IgD-negative memory B cell (primary cell): Measurements from ENCODE around the gene LAG3. TPM values are rescaled to one million over a fixed set of nuclear protein-coding genes. Genes with fewer than 3 reads are reported as not detected.

ENCODE experiments used
- H3K27ac Mint-ChIP-seq, 3 donors: one replicate each; pipeline ENCODE4 v1.8.0; 2020 to 2022; ENCODE audit warnings: mild to moderate bottlenecking in 3 of 3, mixed read lengths in 3 of 3, moderate library complexity in 1 of 3
- H3K27me3 Mint-ChIP-seq: one replicate; pipeline ENCODE4 v1.8.0; 2021; ENCODE audit warnings: mixed read lengths
- H3K36me3 Mint-ChIP-seq: one replicate; pipeline ENCODE4 v1.8.0; 2020; ENCODE audit warnings: mild to moderate bottlenecking, mixed read lengths
- H3K4me1 Mint-ChIP-seq, 3 donors: one replicate each; pipeline ENCODE4 v1.8.0; 2020 to 2022; ENCODE audit warnings: mixed read lengths in 3 of 3, mild to moderate bottlenecking in 1 of 3
- H3K4me3 Mint-ChIP-seq, 4 donors: one replicate each; pipeline ENCODE4 v1.8.0; 2020 to 2022; ENCODE audit warnings: mild to moderate bottlenecking in 4 of 4, mixed read lengths in 4 of 4, moderate library complexity in 3 of 4
- H3K9me3 Mint-ChIP-seq, 3 donors: one replicate each; pipeline ENCODE4 v1.8.0; 2020 to 2021; ENCODE audit warnings: mixed read lengths in 3 of 3, mild to moderate bottlenecking in 1 of 3
- polyA plus RNA-seq: library from polyadenylated mRNA; unstranded; fragments of 300-500 nt; fragmentation: Illumina TruSeq; gene quantifications from one replicate; pipeline ENCODE4 v1.2.3, GENCODE V29; 2021

LAG3 gene
- polyA plus RNA-seq, 1 donor from 2014 or later, result 0.88 TPM

DNA sequence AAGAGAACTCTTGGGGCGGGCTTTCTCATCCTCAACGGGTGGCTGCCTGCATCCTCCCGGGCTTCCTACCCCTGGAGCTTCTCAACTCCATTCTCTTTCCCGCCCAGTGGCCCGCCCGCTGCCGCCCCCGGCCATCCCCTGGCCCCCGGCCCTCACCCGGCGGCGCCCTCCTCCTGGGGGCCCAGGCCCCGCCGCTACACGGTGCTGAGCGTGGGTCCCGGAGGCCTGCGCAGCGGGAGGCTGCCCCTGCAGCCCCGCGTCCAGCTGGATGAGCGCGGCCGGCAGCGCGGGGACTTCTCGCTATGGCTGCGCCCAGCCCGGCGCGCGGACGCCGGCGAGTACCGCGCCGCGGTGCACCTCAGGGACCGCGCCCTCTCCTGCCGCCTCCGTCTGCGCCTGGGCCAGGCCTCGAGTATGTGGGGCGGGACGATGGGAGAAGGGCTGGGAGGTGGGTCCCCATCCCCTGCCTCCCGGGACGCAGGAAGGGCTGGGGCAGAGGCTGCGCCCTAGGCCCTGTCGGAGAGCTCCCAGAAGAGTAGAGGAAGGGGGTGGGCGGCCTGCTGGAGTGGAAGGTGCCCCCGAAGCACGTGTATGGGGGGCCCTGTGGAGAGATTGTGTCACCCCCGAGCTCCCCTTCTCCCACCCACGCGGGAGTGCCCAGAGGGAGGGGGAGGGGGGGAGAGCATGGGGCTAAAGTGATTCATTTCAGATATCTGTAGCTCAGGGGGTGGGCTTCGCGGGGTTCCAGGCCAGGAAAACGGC is 1.5 kb downstream of the LAG3 start:
- no peak overlapping the region for H3K27ac Mint-ChIP-seq
- no peaks in the 10 kb centered on the region for H3K9me3 Mint-ChIP-seq
- H3K36me3 Mint-ChIP-seq, result peaks cover 2% of the 10 kb centered on the region
- peaks cover 4 to 10% (median 9%) of the 10 kb centered on the region in 3 donors for H3K4me1 Mint-ChIP-seq
- peaks cover 50% of the 10 kb centered on the region for H3K27me3 Mint-ChIP-seq
- peak overlapping the region in 2 of 4 donors; percentile 32 to 58 for H3K4me3 Mint-ChIP-seq

DNA sequence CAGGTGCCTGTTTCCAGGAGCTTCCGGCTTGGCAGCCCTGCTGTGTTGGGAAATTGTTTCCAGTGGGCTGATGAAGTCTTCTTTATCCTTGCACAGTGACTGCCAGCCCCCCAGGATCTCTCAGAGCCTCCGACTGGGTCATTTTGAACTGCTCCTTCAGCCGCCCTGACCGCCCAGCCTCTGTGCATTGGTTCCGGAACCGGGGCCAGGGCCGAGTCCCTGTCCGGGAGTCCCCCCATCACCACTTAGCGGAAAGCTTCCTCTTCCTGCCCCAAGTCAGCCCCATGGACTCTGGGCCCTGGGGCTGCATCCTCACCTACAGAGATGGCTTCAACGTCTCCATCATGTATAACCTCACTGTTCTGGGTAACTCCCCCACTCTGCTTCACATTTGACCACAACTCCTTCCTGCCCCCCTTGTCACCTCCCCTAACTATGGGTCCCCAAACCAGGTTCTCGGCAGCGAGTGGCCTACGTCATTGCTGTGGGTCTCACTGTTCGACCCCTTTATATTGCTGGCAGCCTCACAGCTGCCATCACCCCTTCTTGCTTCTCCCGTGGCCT is 2.3 kb downstream of the LAG3 start:
- H3K4me1 Mint-ChIP-seq, result peaks cover 4 to 11% (median 11%) of the 10 kb centered on the region in 3 donors
- peak overlapping the region in 2 of 4 donors; percentile 18 to 58 for H3K4me3 Mint-ChIP-seq
- no peaks in the 10 kb centered on the region for H3K9me3 Mint-ChIP-seq
- peaks cover 48% of the 10 kb centered on the region for H3K27me3 Mint-ChIP-seq
- peak overlapping the region in 1 of 3 donors; percentile 83 for H3K27ac Mint-ChIP-seq
- peaks cover 2% of the 10 kb centered on the region for H3K36me3 Mint-ChIP-seq

DNA sequence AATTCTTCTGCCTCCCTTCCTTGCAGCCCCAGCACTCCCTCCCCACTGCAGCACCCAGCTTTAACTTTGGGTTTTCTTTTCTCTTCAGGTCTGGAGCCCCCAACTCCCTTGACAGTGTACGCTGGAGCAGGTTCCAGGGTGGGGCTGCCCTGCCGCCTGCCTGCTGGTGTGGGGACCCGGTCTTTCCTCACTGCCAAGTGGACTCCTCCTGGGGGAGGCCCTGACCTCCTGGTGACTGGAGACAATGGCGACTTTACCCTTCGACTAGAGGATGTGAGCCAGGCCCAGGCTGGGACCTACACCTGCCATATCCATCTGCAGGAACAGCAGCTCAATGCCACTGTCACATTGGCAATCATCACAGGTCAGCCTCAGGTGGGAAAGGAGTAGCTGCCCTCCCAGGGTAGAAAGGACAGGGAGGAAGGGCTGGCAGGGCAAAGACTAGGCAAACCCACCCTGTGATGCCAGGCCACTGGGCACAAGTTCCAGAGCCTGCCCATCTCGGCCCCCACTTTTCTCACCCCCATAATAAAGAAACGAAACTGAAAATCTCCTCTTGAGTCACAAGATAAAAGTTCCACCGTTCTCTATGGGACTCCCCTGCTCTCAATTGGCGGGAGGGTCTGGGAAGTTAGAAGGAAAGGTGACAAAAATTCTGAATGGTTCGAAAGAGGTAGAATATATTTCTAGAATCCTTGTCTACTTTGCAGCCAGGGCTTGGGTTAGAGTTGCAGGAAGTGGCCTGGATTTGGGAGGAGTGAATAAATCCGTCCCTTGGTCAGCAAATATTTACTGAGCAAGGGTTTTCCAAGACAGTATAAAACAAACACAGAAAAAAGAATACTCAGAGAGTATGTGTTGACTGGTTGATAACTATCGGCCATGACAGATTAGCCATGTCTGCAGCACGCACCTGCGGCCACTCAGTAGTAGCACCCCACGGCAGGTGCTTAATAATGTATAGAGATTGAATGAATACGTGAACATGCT is 3.2 kb downstream of the LAG3 start:
- H3K9me3 Mint-ChIP-seq, result no peaks in the 10 kb centered on the region
- H3K36me3 Mint-ChIP-seq, result peaks cover 2% of the 10 kb centered on the region
- peaks cover 4 to 11% (median 11%) of the 10 kb centered on the region in 3 donors for H3K4me1 Mint-ChIP-seq
- H3K27me3 Mint-ChIP-seq, result peaks cover 47% of the 10 kb centered on the region
- H3K4me3 Mint-ChIP-seq, result peak overlapping the region in 3 of 4 donors; percentile 24 to 79 (median 48)
- peak overlapping the region in 1 of 3 donors; percentile 83 for H3K27ac Mint-ChIP-seq

DNA sequence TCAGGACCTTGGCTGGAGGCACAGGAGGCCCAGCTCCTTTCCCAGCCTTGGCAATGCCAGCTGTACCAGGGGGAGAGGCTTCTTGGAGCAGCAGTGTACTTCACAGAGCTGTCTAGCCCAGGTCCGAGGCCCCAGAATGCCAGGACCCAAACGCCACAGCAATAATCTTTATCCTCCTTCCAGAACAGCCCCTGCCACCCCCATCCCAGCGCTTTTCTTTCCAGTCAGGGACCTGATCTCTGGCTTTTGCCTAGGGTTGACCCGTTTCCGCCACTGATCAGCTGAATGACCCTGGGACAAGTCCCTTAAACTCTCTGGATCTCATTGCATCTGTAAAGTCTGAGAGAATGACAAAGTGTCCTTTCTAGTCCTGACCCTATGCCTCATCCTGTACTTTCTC is 5.1 kb downstream of the LAG3 start:
- H3K4me1 Mint-ChIP-seq, result peaks cover 4 to 11% (median 8%) of the 10 kb centered on the region in 3 donors
- H3K27me3 Mint-ChIP-seq, result peaks cover 39% of the 10 kb centered on the region
- H3K36me3 Mint-ChIP-seq, result peaks cover 2% of the 10 kb centered on the region
- H3K9me3 Mint-ChIP-seq, result no peaks in the 10 kb centered on the region
- peak overlapping the region in 1 of 3 donors; percentile 71 for H3K27ac Mint-ChIP-seq
- H3K4me3 Mint-ChIP-seq, result no peak overlapping the region

DNA sequence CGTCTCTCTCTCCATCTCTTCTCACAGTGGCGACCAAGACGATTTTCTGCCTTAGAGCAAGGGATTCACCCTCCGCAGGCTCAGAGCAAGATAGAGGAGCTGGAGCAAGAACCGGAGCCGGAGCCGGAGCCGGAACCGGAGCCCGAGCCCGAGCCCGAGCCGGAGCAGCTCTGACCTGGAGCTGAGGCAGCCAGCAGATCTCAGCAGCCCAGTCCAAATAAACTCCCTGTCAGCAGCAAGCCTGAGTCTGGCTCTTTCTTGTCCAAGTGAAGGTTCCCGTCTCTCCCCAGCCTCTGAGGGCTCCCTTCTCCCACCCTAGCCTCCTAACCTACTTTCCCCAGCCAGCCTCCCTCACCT is 5.9 kb downstream of the LAG3 start:
- peaks cover 4 to 11% (median 8%) of the 10 kb centered on the region in 3 donors for H3K4me1 Mint-ChIP-seq
- H3K4me3 Mint-ChIP-seq, result peak overlapping the region in 3 of 4 donors; percentile 86 to 95 (median 92)
- H3K36me3 Mint-ChIP-seq, result peaks cover 2% of the 10 kb centered on the region
- no peaks in the 10 kb centered on the region for H3K9me3 Mint-ChIP-seq
- peaks cover 34% of the 10 kb centered on the region for H3K27me3 Mint-ChIP-seq
- peak overlapping the region; percentile 19 to 90 (median 21) for H3K27ac Mint-ChIP-seq

DNA sequence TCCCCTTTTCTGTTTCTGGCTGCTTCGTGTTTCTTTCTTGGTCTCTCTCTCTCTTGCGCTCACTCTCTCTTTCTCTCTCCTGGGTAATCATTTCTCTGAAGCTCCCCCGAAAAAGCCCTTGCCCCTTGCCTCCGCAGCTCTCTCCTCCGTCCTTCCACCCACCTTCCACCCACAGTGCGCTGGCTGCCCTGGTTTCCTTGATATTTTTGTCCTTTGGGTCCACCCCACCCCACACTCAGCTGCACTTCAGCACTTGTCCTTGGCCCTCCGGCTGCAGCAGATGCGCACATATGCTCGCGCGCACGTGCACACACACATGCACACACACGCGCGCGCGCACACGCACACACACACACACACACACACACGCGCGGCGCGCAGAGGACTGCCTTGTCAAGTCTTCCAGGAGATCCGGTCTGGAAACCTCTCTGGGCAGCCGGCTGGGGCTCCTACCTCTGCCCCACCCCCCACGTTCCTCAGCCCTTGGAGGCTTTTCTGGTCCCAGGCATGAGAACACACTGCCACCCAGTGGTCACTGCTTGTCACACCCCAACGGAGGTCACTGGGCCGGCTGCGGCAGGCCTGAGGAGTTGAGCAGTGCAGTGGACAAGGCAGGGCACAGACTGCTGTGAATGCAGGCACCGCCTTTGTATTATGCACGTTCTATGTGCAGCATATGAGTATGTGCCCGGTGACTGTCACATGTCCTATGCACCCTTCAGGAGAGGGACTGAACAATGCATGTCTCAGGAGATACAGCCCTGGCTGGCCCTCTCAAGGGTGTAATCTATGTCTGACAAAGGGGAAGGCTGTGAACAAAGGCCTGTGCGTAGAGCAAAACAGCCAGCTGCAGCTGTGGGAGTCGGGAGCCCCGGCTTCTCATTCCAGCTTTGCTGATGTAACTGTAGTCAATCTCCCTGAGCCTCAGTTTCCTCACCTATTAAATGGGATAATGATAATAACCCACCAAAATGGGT is 6.5 kb downstream of the LAG3 start:
- Mint-ChIP-seq H3K9me3 (no peaks in the 10 kb centered on the region), H3K4me3 (peak overlapping the region; percentile 63 to 95 (median 89)), H3K27ac (peak overlapping the region; percentile 19 to 90 (median 29)), H3K4me1 (peaks cover 4 to 11% (median 8%) of the 10 kb centered on the region in 3 donors), H3K27me3 (peaks cover 31% of the 10 kb centered on the region), H3K36me3 (peaks cover 2% of the 10 kb centered on the region)

DNA sequence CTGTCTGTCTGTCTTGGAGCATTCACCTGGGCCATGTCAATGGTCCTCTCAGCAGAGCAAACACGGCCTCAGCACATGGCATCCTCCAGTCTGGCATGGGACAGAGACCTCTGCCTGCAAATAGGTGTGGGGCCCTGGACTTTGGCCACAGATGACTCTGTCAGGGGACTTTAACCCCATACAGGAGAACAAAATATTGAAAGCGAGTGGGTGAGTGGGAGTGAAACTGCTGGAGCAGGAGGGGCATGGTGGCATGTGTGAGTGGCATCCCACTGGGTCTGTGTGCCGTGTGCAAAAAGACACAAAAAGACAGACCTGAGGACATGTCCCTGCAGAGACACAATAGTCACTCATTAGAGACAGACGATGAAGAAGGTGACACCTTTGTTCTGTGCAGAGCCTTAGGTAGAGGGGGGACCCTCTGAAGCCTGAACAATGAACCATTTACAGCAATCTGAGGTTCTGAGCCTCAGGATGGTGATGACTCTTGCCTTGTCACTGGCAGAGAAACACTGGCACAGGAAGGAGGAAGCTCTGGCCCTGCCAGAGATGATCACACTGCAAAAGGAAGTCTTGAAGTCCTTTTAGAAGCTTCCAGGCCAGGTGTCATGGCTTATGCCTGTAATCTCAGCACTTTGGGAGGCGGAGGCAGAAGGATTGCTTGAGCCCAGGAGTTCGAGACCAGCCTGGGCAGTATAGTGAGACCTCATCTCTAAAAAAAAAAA is 7.5 kb downstream of the LAG3 start:
- Mint-ChIP-seq H3K4me3 (no peak overlapping the region), H3K36me3 (peaks cover 2% of the 10 kb centered on the region), H3K27me3 (peaks cover 26% of the 10 kb centered on the region), H3K4me1 (peaks cover under 1 to 11% (median 6%) of the 10 kb centered on the region in 3 donors), H3K9me3 (no peaks in the 10 kb centered on the region), H3K27ac (peak overlapping the region; percentile 19 to 34 (median 29))

DNA sequence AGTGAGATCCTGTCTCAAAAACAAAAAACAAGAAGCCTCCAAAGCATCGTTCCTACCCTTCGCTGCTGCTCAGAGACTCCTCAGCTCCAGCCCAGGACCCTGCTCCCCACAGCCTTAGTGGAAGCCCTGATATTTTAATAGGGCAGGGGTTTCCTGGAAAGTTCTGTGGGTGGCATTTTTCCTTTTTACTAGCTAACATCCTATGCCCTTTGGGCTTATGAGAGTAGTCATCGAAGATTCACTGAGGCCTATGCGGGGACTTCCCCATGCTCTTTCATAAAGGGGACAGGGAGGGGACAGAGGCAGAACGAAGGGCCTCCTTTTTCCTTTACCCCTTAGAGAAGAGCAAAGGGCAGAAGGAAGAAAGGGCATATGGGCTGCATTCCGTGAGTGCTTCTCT is 8.3 kb downstream of the LAG3 start:
- H3K4me1 Mint-ChIP-seq, result peaks cover 0 to 11% (median 4%) of the 10 kb centered on the region in 3 donors
- peaks cover 2% of the 10 kb centered on the region for H3K36me3 Mint-ChIP-seq
- peaks cover 20% of the 10 kb centered on the region for H3K27me3 Mint-ChIP-seq
- H3K9me3 Mint-ChIP-seq, result no peaks in the 10 kb centered on the region
- H3K27ac Mint-ChIP-seq, result no peak overlapping the region
- no peak overlapping the region for H3K4me3 Mint-ChIP-seq

DNA sequence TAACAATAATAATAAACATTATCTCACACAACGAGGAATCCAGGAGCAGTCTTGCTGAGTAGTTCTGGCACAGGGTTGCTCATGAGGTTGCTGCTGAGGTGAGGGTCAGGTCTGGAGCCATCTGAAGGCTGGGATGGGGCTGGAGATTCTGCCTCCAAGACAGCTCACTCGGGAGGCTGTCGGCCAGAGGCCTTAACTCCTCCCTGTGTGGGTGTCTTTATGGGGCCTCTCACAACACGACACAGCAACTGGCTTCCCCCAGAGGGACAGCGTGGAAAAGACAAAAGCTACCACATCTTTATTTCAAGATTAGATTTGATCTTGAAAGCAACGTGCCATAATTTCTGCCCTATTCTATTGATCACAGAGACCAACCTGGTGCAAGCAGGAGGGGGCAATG is 9.8 kb downstream of the LAG3 start:
- Mint-ChIP-seq H3K27me3 (peaks cover 11% of the 10 kb centered on the region), H3K36me3 (no peaks in the 10 kb centered on the region), H3K9me3 (no peaks in the 10 kb centered on the region), H3K27ac (no peak overlapping the region), H3K4me1 (peaks cover 0 to 9% (median 4%) of the 10 kb centered on the region in 3 donors), H3K4me3 (no peak overlapping the region)

DNA sequence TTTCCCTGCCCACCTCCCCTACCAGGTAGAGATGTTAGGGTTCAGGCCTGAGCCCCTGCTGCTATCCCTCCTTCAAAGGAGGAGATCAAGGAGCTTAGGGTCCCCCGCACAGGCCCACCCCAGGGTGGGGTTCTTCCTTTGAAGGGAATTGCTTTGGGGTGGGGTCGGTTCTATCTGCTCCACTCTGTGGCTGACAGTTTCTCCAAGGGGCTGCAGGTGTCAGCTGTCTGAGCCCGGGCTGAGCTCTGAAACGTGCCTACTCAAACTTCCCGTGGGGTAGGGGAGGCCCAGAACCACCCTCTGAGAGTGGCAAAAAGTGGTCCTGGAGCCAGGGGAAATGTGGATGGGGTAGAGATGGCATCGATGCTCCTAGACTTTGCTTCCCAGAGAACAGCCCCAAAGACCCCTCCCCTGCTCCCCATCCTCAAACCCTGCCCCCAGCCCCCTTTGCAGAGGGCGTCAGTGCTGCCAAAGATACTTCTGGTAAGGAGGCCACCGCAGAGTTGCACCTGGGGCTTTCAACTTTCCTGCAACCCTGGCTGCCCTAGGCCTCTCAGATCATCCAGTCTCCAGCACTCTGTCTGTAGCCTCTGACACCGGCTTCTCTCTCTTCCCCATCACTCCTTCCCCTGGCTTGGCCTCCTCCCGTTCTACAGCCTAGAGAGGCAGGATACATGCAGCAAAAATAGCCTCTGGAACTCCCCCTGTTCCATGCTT is 10.7 kb downstream of the LAG3 start:
- no peaks in the 10 kb centered on the region for H3K9me3 Mint-ChIP-seq
- no peaks in the 10 kb centered on the region for H3K36me3 Mint-ChIP-seq
- H3K4me1 Mint-ChIP-seq, result peaks cover 0 to 8% (median 4%) of the 10 kb centered on the region in 3 donors
- H3K27me3 Mint-ChIP-seq, result peaks cover 10% of the 10 kb centered on the region
- no peak overlapping the region for H3K4me3 Mint-ChIP-seq
- no peak overlapping the region for H3K27ac Mint-ChIP-seq

DNA sequence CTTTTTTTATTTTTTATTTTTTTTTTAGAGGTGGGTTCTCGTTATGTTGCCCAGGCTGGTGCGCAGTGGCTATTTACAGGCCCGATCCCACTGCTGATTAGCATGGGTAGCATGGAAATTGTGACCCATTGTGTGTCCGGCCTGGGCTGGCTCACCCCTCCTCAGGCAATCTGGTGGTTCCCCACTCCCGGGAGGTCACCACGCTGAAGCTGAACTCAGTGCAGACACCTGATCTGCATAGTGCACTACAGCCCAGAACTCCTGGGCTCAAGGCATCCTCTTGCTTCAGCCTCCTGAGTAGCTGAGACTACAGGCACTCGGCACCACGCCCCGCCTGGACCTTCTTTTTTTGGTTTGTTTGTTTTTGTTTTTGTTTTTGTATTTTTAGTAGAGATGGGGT is 11.5 kb downstream of the LAG3 start:
- peaks cover 2% of the 10 kb centered on the region for H3K27me3 Mint-ChIP-seq
- no peaks in the 10 kb centered on the region for H3K36me3 Mint-ChIP-seq
- H3K4me3 Mint-ChIP-seq, result no peak overlapping the region
- peaks cover 0 to 1% (median under 1%) of the 10 kb centered on the region in 3 donors for H3K4me1 Mint-ChIP-seq
- H3K27ac Mint-ChIP-seq, result no peak overlapping the region
- H3K9me3 Mint-ChIP-seq, result no peaks in the 10 kb centered on the region

DNA sequence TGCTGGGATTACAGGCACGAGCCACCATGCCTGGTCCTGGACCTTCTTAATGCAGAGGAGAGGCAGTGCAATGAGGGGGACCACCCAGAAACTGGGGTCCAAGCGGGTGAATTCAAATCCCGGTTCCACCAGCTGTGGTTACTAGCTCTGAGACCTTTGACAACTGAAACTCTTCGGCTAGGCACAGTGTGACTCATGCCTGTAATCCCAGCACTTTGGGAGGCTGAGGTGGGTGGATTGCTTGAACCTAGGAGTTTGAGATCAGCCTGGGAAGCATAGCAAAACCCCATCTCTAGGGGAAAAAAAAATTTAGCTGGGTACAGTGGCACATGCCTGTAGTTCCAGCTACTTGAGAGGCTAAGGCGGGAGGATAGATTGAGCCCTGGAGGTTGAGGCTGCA is 12.0 kb downstream of the LAG3 start:
- Mint-ChIP-seq H3K27ac (no peak overlapping the region), H3K4me1 (no peaks in the 10 kb centered on the region), H3K27me3 (peaks cover 2% of the 10 kb centered on the region), H3K4me3 (no peak overlapping the region), H3K9me3 (no peaks in the 10 kb centered on the region), H3K36me3 (no peaks in the 10 kb centered on the region)

DNA sequence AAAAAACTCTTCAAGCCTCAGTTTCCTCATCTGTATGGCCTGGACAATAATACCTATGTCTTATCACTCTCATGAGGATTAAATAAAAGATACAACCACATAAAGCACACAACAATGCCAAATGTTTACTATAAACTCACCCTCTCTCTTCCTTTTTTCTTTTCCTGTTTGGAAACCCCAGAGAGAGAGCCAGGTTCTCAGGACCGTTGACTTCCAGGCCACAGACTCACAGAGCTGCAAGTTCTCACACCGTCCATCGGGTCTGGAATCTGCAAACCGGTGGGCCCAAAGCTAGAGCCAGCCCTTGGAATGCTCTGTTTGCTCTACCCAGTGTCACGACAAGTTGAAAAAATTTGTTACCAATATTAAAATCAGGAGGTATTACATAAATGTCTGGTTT is 12.4 kb downstream of the LAG3 start:
- no peaks in the 10 kb centered on the region for H3K36me3 Mint-ChIP-seq
- no peaks in the 10 kb centered on the region for H3K9me3 Mint-ChIP-seq
- H3K4me1 Mint-ChIP-seq, result no peaks in the 10 kb centered on the region
- no peak overlapping the region for H3K4me3 Mint-ChIP-seq
- peaks cover 2% of the 10 kb centered on the region for H3K27me3 Mint-ChIP-seq
- peak overlapping the region in 1 of 3 donors; percentile 67 for H3K27ac Mint-ChIP-seq
